H9 (cell line): ENCODE data around the gene CACNB4. TPM values are rescaled to one million over a fixed set of nuclear protein-coding genes. Genes with fewer than 3 reads are reported as not detected.

Experiments
- DNase-seq: peaks from one replicate; pipeline ENCODE4 v3.0.0-alpha.2; 2017
- H2AFZ ChIP-seq: one replicate; pipeline ENCODE4 v1.6.1; 2013; ENCODE audit warnings: mild to moderate bottlenecking, low read length, control low read depth, moderate library complexity
- H2AK5ac ChIP-seq: 2 replicates; pipeline ENCODE4 v1.6.1; 2013; ENCODE audit warnings: low read length, control low read depth, mixed read lengths; ENCODE audit not compliant: insufficient read length
- H2BK120ac ChIP-seq: one replicate; pipeline ENCODE4 v1.6.1; 2013; ENCODE audit warnings: low read depth, mild to moderate bottlenecking, low read length, control low read depth, inconsistent platforms; ENCODE audit not compliant: poor library complexity, severe bottlenecking
- H2BK12ac ChIP-seq: 2 replicates; pipeline ENCODE4 v1.6.1; 2013; ENCODE audit warnings: low read length, control low read depth, mixed read lengths, low read depth; ENCODE audit not compliant: insufficient read length
- H2BK15ac ChIP-seq: 2 replicates; pipeline ENCODE4 v1.6.1; 2013; ENCODE audit warnings: low read depth, low read length, control low read depth
- H2BK20ac ChIP-seq: one replicate; pipeline ENCODE4 v1.6.1; 2013; ENCODE audit warnings: low read depth, mild to moderate bottlenecking, low read length, control low read depth, inconsistent platforms; ENCODE audit not compliant: poor library complexity, severe bottlenecking
- H2BK5ac ChIP-seq: 2 replicates; pipeline ENCODE4 v1.6.1; 2013; ENCODE audit warnings: low read length, control low read depth, mixed read lengths; ENCODE audit not compliant: insufficient read length
- H3K14ac ChIP-seq: 2 replicates; pipeline ENCODE4 v1.6.1; 2013; ENCODE audit warnings: low read length, control low read depth; ENCODE audit not compliant: insufficient read depth
- H3K18ac ChIP-seq: 2 replicates; pipeline ENCODE4 v1.6.1; 2013; ENCODE audit warnings: low read depth, mild to moderate bottlenecking, mixed read lengths, low read length, control low read depth; ENCODE audit not compliant: insufficient read length
- H3K23ac ChIP-seq: 2 replicates; pipeline ENCODE4 v1.6.1; 2013; ENCODE audit warnings: low read length, control low read depth, mixed read lengths, low read depth; ENCODE audit not compliant: insufficient read length
- H3K23me2 ChIP-seq: 2 replicates; pipeline ENCODE4 v1.6.1; 2013; ENCODE audit warnings: low read depth, mild to moderate bottlenecking, mixed read lengths, low read length, control low read depth; ENCODE audit not compliant: insufficient read length, poor library complexity, severe bottlenecking
- H3K27ac ChIP-seq: 2 replicates; pipeline ENCODE4 v1.5.1; 2013; ENCODE audit warnings: low read length, control low read depth, mixed read lengths, low read depth; ENCODE audit not compliant: insufficient read length
- H3K27me3 ChIP-seq: 2 replicates; pipeline ENCODE4 v1.6.1; 2013; ENCODE audit warnings: low read length, control low read depth, inconsistent platforms; ENCODE audit not compliant: insufficient read depth
- H3K4ac ChIP-seq: 2 replicates; pipeline ENCODE4 v1.6.1; 2013; ENCODE audit warnings: low read depth, mild to moderate bottlenecking, control low read depth, inconsistent platforms, low read length, moderate library complexity
- H3K4me1 ChIP-seq: 2 replicates; pipeline ENCODE4 v1.6.1; 2013; ENCODE audit warnings: low read length, control low read depth, inconsistent platforms; ENCODE audit not compliant: insufficient read depth
- H3K4me2 ChIP-seq: 2 replicates; pipeline ENCODE4 v1.6.1; 2013; ENCODE audit warnings: low read length, control low read depth, mixed read lengths; ENCODE audit not compliant: insufficient read length, insufficient read depth
- H3K56ac ChIP-seq: 2 replicates; pipeline ENCODE4 v1.6.1; 2013; ENCODE audit warnings: low read depth, mild to moderate bottlenecking, mixed read lengths, low read length, control low read depth; ENCODE audit not compliant: insufficient read length
- H3K79me1 ChIP-seq: 2 replicates; pipeline ENCODE4 v1.6.1; 2013; ENCODE audit warnings: low read depth, mild to moderate bottlenecking, moderate library complexity, low read length, control low read depth, inconsistent platforms; ENCODE audit not compliant: insufficient read depth, poor library complexity, severe bottlenecking
- H3K79me2 ChIP-seq: 2 replicates; pipeline ENCODE4 v1.6.1; 2013; ENCODE audit warnings: low read length, control low read depth, inconsistent platforms; ENCODE audit not compliant: insufficient read depth
- H3K9ac ChIP-seq: 2 replicates; pipeline ENCODE4 v1.6.1; 2013; ENCODE audit warnings: low read length, control low read depth, mixed read lengths; ENCODE audit not compliant: insufficient read length; ENCODE audit errors: extremely low read depth
- H3K9me3 ChIP-seq: one replicate; pipeline ENCODE4 v1.6.1; 2013; ENCODE audit warnings: low read depth, low read length, inconsistent platforms; ENCODE audit not compliant: control insufficient read depth
- H3T11ph ChIP-seq: one replicate; pipeline ENCODE4 v1.6.1; 2013; ENCODE audit warnings: mild to moderate bottlenecking, low read length, control low read depth, inconsistent platforms
- H4K20me1 ChIP-seq: one replicate; pipeline ENCODE4 v1.6.1; 2013; ENCODE audit not compliant: control insufficient read depth, insufficient read length, insufficient read depth
- H4K5ac ChIP-seq: 2 replicates; pipeline ENCODE4 v1.6.1; 2013; ENCODE audit warnings: low read depth, mild to moderate bottlenecking, mixed read lengths, low read length, control low read depth; ENCODE audit not compliant: insufficient read length
- H4K8ac ChIP-seq: replicated peaks from 2 replicates; pipeline ENCODE4 v1.6.1; 2013; ENCODE audit warnings: low read length, control low read depth, mixed read lengths, low read depth; ENCODE audit not compliant: insufficient read length
- H4K91ac ChIP-seq: 2 replicates; pipeline ENCODE4 v1.6.1; 2013; ENCODE audit warnings: low read depth, mild to moderate bottlenecking, moderate library complexity, mixed read lengths, low read length, control low read depth; ENCODE audit not compliant: insufficient read length
- H3K27ac Mint-ChIP-seq, 3 experiments: 2 replicates in 2 of 3; 3 replicates in 1 of 3; pipeline ENCODE4 v1.8.0; 2020 to 2021; ENCODE audit warnings: mixed read lengths in 3 of 3, mild to moderate bottlenecking in 1 of 3, moderate library complexity in 1 of 3
- H3K27me3 Mint-ChIP-seq: 2 replicates; pipeline ENCODE4 v1.8.0; 2021; ENCODE audit warnings: low read depth, mild to moderate bottlenecking, moderate library complexity, mixed read lengths
- H3K36me3 Mint-ChIP-seq, 3 experiments: 2 replicates in 2 of 3; 3 replicates in 1 of 3; pipeline ENCODE4 v1.8.0; 2020 to 2021; ENCODE audit warnings: low read depth in 3 of 3, mixed read lengths in 3 of 3; ENCODE audit not compliant: insufficient read depth in 1 of 3
- H3K4me1 Mint-ChIP-seq, 2 experiments: 2 replicates each; pipeline ENCODE4 v1.8.0; 2020; ENCODE audit warnings: mixed read lengths in 2 of 2
- H3K4me3 Mint-ChIP-seq, 2 experiments: 2 replicates in 1 of 2; 3 replicates in 1 of 2; pipeline ENCODE4 v1.8.0; 2020 to 2021; ENCODE audit warnings: mild to moderate bottlenecking in 2 of 2, mixed read lengths in 2 of 2, moderate library complexity in 1 of 2
- H3K9me3 Mint-ChIP-seq, 2 experiments: 2 replicates in 1 of 2; 3 replicates in 1 of 2; pipeline ENCODE4 v1.8.0; 2020; ENCODE audit warnings: mild to moderate bottlenecking in 2 of 2, mixed read lengths in 2 of 2, moderate library complexity in 1 of 2
- WGBS: extraction: QIAGEN DNeasy Blood & Tissue Kit; methylation state at CpG from one replicate; pipeline ENCODE4 v1.1.7; 2013; ENCODE audit warnings: missing lambda C conversion rate, low lambda C conversion rate, mixed read lengths; ENCODE audit not compliant: insufficient read length; ENCODE audit errors: extremely low coverage; 5-methylcytosine and 5-hydroxymethylcytosine counted together
- total RNA-seq: library from RNA; stranded (reverse); gene quantifications from 2 replicates; pipeline ENCODE4 v1.2.1, GENCODE V29; 2021
- TF ChIP-seq, protein P1 (sequence below): fragments of 200-600 bp; sonication (generic); conservative IDR thresholded peaks from 3 replicates; pipeline ENCODE4 v1.8.0; 2021; ENCODE audit warnings: antibody characterized with exemption, mild to moderate bottlenecking

CACNB4 gene
- total RNA-seq, 1 experiment from 2014 or later: 1.4 TPM

DNA sequence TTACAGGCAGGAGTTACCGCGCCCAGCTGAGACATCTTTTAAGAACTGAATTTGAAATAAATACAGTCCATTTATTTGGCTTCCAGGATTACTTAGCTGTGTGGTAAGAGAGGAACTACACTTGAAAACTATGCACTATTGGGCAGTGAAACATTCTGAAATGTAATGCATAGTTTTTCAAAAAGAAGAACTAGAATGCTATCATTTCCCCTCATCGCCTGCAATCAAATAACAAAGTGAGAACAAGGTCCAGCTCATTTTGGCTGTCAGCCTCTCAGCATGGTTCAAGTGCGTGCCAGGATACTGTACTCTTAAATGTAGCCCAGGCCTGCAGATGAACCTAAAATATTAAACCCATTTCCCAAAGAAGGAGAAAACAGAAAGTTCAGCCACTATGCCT lies 194.0 kb downstream of the CACNB4 start:
- no peaks in the 10 kb centered on the region for H3K27me3 Mint-ChIP-seq
- H2AK5ac ChIP-seq: no peak overlapping the region
- H3K4ac ChIP-seq: no peak overlapping the region
- H3K4me1 Mint-ChIP-seq: peaks cover 12 to 13% of the 10 kb centered on the region in 2 experiments
- no peaks in the 10 kb centered on the region for H3K9me3 ChIP-seq
- H3K18ac ChIP-seq: no peak overlapping the region
- no peak overlapping the region for H3K4me2 ChIP-seq
- no peak overlapping the region for H3K4me3 Mint-ChIP-seq
- H3K9ac ChIP-seq: no peak overlapping the region
- no peak overlapping the region for H2BK5ac ChIP-seq
- H3K27ac ChIP-seq: no peak overlapping the region
- no peak overlapping the region for H3K14ac ChIP-seq
- no peak for DNase-seq
- no peak overlapping the region for H4K91ac ChIP-seq
- no peak overlapping the region for H3T11ph ChIP-seq
- H2BK12ac ChIP-seq: no peak overlapping the region
- no peak overlapping the region for H3K56ac ChIP-seq
- no peaks in the 10 kb centered on the region for H3K79me2 ChIP-seq
- H3K79me1 ChIP-seq: no peaks in the 10 kb centered on the region
- H4K8ac ChIP-seq: no peak overlapping the region
- no peaks in the 10 kb centered on the region for H3K36me3 Mint-ChIP-seq
- no peak overlapping the region for H2BK20ac ChIP-seq
- H2BK120ac ChIP-seq: no peak overlapping the region
- no CpG with 5 or more reads among the region's 4 CpGs for WGBS
- H3K27ac Mint-ChIP-seq: no peak overlapping the region
- H3K23ac ChIP-seq: no peak overlapping the region
- H3K4me1 ChIP-seq: 0 out of 2 replicates have a peak, but pooled peaks cover 2% of the 10 kb centered on the region
- TF ChIP-seq, protein P1, sequence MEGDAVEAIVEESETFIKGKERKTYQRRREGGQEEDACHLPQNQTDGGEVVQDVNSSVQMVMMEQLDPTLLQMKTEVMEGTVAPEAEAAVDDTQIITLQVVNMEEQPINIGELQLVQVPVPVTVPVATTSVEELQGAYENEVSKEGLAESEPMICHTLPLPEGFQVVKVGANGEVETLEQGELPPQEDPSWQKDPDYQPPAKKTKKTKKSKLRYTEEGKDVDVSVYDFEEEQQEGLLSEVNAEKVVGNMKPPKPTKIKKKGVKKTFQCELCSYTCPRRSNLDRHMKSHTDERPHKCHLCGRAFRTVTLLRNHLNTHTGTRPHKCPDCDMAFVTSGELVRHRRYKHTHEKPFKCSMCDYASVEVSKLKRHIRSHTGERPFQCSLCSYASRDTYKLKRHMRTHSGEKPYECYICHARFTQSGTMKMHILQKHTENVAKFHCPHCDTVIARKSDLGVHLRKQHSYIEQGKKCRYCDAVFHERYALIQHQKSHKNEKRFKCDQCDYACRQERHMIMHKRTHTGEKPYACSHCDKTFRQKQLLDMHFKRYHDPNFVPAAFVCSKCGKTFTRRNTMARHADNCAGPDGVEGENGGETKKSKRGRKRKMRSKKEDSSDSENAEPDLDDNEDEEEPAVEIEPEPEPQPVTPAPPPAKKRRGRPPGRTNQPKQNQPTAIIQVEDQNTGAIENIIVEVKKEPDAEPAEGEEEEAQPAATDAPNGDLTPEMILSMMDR: no peak
- H3K9me3 Mint-ChIP-seq: no peaks in the 10 kb centered on the region
- H4K5ac ChIP-seq: no peak overlapping the region
- no peak overlapping the region for H2BK15ac ChIP-seq
- H3K27me3 ChIP-seq: no peaks in the 10 kb centered on the region; the same call in 1 of the 2 replicates
- H4K20me1 ChIP-seq: no peaks in the 10 kb centered on the region
- H3K23me2 ChIP-seq: no peaks in the 10 kb centered on the region
- H2AFZ ChIP-seq: no peak overlapping the region
